Cardiac fibroblast (primary cell): ENCODE measurements around the gene CTNNAL1.
"Not testable (repeated sequence)": the region's sequence is repeated elsewhere in the genome, so short reads cannot be mapped to it uniquely, and the experiment has no call there.

Source experiments
- DNase-seq, 2 donors: peaks; one replicate each; pipeline versions ENCODE4 v3.0.0 to v3.0.0-alpha.2; 2010; ENCODE audit warnings: low read depth in 2 of 2
- H3K4me3 ChIP-seq, 2 donors: replicated peaks in 1 of 2; 1 replicate in 1 of 2; 2 replicates in 1 of 2; pipeline ENCODE4 v1.5.1; 2011; ENCODE audit warnings: low read depth in 2 of 2, low read length in 2 of 2, mild to moderate bottlenecking in 2 of 2, moderate library complexity in 1 of 2
- CTCF ChIP-seq: IDR thresholded peaks from one replicate; pipeline ENCODE4 v1.5.1; 2011; ENCODE audit warnings: low read depth, mild to moderate bottlenecking, low read length, inconsistent platforms

Gene CTNNAL1

GRCh38 chr9:109012876-109013678, at the start of gene CTNNAL1:
CTNNAL1 (minus strand) TSS chr9:109013499; CDS start chr9:109013442, 57 bp downstream.
- DNase-seq: peak; percentile 82 to 92
- no peak for TF ChIP-seq CTCF
- peak within 1 kb of the TSS; percentile 72 to 82 for H3K4me3 ChIP-seq

- TF ChIP-seq CTCF: no peak
- no peak overlapping the region for H3K4me3 ChIP-seq
- DNase-seq: peak in 1 of 2 donors; percentile 3
These were observed 49.2 kb upstream of the CTNNAL1 start for GRCh38 chr9:109062543-109062942.

GRCh38 chr9:109060191-109060590, 46.9 kb upstream of the CTNNAL1 start:
- no peak for TF ChIP-seq CTCF
- DNase-seq: no peak
- no peak overlapping the region for H3K4me3 ChIP-seq

GRCh38 chr9:109053121-109053520, 39.8 kb upstream of the CTNNAL1 start:
- not testable (repeated sequence) for H3K4me3 ChIP-seq, DNase-seq

GRCh38 chr9:109052416-109052815, 39.1 kb upstream of the CTNNAL1 start:
- TF ChIP-seq CTCF: no peak
- no peak overlapping the region for H3K4me3 ChIP-seq
- peak; percentile 13 to 75 for DNase-seq

GRCh38 chr9:109051733-109052132, 38.4 kb upstream of the CTNNAL1 start:
- no peak for TF ChIP-seq CTCF
- H3K4me3 ChIP-seq: no peak overlapping the region
- DNase-seq: no peak

GRCh38 chr9:109050444-109050843, 37.1 kb upstream of the CTNNAL1 start:
- no peak overlapping the region for H3K4me3 ChIP-seq
- no peak for TF ChIP-seq CTCF
- no peak for DNase-seq
